DLD1 (cell line): Measurements from ENCODE around the gene TEAD2.

Experiments
- in situ Hi-C: cut with HindIII; loops from 2 replicates; pipeline ENCODE4 v1.10.0; 2017; ENCODE audit warnings: low sequenced_read_pairs

The TEAD2 gene

GRCh38 chr19:49348305-49349189 is 13.7 kb downstream of the TEAD2 start:
- in situ Hi-C loops = no loop called here

DNA sequence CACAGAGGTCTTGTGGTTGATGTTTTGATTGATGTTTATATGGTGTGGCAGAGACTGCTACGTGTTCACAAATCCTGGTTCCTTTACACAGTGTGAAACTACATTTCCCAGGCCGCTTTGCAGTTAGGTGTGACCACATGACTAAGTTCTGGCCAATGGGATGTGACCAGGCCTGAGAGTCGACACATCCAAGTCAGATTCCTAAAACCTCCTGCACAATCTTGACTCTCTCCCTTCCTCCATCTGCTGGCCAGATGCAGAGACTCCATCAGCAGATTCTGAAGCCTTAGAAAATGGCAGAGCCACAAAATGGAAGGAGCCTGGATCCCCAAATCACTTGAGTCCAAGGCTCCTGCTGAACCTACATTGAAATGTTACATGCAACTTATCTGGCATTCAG is 14.4 kb downstream of the TEAD2 start:
- in situ Hi-C loops = no loop called here

- in situ Hi-C loops = no loop called here
These were observed 15.0 kb downstream of the TEAD2 start for GRCh38 chr19:49347191-49347590.

DNA sequence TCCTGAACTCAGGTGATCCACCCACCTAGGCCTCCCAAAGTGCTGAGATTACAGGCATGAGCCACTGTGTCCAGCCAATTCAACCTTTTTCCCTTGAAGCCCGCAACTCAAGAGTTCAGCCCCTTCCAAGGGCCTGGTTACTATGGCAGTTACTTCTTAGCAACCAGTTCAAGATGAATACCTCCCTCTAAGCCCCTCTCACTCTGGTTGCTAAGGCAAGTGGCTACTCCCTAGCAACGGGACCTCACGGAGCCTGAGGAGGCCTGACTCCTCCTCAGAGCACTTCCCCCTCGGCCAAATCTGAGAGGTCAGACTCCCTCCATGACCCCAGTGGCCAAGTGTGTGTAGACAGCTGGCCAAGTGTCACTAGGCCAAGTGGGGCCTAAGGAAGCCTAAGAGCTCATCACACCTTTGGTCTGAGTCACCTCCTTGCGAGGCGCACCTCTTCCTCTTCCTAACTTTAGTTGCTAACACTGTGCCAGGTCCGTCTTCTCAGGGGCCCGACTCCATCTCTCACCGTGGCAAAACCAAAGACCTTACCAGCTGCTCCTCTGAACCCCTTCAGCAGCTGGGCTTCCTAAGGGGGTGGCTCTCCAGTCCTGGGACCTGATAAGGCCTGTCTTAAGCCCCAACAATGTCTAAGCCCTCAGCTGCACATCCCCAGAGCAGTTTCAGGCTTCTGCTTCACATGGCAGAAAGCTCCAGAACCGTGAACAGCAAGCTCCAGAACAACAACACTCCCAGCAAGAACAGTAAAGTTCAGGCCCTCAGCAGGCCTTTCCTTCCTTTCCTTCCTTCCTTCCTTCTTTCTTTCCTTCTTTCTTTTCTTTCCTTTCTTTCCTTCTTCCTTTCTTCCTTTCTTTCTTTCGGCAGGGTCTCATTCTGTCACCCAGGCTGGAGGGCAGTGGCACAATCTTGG is 17.5 kb downstream of the TEAD2 start:
- in situ Hi-C loops = no loop called here

- in situ Hi-C loops = no loop called here
These were observed 19.1 kb downstream of the TEAD2 start for GRCh38 chr19:49343123-49343522.

DNA sequence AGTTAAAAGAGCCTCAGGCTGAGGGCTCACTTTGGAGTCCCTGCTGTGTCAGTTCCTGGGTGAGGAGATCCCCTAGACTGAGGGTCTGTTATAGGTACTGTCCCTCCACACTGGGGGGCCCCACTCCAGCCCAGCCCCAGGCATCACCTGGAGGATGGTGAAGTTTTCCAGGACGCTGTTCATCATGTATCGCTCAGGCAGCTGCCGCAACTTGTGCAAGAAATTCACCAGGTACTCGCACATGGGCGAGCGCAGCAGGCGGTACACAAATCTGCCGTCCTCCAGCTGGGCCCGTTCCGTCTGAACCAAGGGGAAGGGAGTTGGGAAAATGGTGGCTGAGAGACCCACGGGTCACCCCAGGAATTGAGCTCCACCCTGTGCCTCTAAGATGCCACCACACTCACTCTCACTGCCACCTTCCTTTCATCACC is 19.9 kb downstream of the TEAD2 start:
- in situ Hi-C loops = no loop called here

GRCh38 chr19:49340865-49341718 is 21.1 kb downstream of the TEAD2 start:
- in situ Hi-C loops = no loop called here

GRCh38 chr19:49340069-49340864 is 21.9 kb downstream of the TEAD2 start:
- in situ Hi-C loops = no loop called here

- in situ Hi-C loops = no loop called here
These were observed 22.7 kb downstream of the TEAD2 start for GRCh38 chr19:49339301-49340068.

- in situ Hi-C loops = no loop called here
These were observed 23.4 kb downstream of the TEAD2 start for GRCh38 chr19:49338691-49339300.

- in situ Hi-C loops = no loop called here
These were observed 24.1 kb downstream of the TEAD2 start for GRCh38 chr19:49338023-49338677.

DNA sequence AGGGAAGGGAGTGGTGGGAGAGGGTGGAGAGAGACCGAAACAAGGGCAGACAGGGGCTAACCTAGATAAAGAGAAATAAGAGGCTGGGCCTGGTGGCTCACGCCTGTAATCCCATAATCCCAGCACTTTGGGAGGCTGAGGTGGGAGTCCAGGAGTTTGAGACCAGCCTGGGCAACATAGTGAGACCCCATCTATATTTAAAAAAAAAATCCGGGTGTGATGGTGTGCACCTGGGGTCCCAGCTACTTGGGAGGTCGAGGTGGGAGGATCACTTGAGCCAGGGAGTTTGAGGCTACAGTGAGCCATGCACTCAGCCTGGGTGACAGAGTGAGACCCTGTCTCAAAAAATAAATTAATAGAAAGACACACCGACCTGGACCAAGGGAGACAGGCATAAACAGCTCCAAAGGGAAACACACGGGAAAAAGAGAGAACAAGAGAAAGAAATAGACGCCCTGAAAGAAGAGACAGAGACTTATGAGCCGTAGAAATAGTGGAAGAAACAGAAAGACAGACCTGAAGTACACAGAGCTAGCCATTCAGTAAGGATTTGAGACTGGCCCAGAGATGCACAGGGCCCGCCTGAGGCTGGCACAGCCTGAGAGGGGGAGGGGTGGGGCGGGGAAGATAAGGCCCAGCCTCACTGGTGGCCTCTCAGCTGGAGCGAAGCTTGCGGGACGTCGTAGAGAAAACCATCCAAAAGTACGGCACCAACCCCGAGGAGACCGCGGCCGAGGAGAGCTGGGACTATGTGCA is 24.8 kb downstream of the TEAD2 start:
- in situ Hi-C loops = no loop called here

GRCh38 chr19:49336482-49337266 is 25.5 kb downstream of the TEAD2 start:
- in situ Hi-C loops = no loop called here

DNA sequence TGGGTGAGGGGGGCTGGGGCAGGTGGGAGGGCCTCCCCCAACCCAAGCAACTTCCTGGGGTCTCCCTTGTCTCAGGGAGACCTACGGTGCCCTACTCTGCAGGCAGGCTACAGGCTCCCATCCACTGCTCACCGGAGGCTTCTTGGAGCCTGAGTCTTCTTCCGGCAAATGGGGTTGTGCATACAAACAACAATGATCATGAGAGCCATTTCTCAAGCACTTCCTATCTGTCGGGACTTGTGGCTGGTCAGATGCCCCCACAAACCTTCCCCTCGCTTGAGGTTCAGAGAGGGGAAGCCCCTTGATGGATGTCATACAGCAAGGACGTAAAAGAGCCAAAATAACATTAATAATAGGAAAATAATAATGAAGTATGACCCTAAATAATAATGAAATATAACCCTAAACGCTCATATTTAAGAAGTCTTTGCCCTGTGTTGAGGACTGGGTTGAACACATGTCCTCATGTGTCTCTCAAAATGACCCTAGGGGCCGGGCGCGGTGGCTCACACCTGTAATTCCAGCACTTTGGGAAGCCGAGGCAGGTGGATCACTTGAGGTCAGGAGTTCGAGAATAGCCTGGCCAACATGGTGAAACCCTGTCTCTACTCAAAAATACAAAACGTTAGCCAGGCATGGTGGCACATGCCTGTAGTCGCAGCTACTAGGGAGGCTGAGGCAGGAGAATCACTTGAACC is 26.3 kb downstream of the TEAD2 start:
- in situ Hi-C loops = no loop called here

- in situ Hi-C loops = no loop called here
These were observed 27.0 kb downstream of the TEAD2 start, which contains the start of gene CD37 for GRCh38 chr19:49335071-49335783. Gene CD37 (plus strand): TSS chr19:49335406. CDS start chr19:49335541, 135 bp downstream.
